GM21423 (cell line): Measurements from ENCODE around the gene EEPD1.

Source experiments
- ATAC-seq: cut with Tn5 transposase; IDR thresholded peaks from one replicate; pipeline ENCODE4 v1.9.1; 2021; ENCODE audit warnings: mild to moderate bottlenecking, moderate library complexity; ENCODE audit not compliant: unreplicated experiment

EEPD1 gene

GRCh38 chr7:36296284-36296683 is 143.2 kb downstream of the EEPD1 start:
- ATAC-seq: no peak

DNA sequence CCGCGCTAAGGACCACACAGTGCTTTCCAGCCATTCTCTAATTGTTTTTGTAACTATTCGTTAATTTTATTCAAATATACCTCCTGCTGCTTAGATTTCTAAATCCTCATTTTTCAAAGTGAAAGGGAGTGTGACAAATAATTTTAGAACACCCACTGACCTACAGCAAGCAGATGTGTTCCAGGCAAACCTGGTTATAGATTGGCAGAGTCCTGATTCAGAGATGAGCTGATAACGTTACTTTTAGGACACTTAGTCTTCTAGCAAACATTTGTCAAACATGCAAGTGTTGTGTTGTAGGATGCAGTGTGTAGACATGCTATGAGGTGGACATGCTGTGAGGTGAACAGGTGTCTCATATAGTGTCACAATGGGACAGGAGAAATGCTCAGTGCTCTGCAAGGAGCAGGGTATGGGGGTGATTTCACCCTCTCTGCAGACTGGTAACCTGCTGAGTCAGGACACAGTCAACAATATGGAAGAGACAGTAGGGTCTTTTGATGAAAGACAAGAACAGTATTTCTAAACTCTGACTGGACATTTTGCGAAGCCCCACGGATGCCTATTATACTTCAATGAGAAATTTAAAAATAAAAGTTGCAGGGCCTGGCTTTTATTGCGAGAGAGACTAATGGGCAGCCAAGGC is 144.4 kb downstream of the EEPD1 start:
- ATAC-seq: no peak

- ATAC-seq: no peak
Measured at GRCh38 chr7:36298106-36298505, 145.1 kb downstream of the EEPD1 start.

DNA sequence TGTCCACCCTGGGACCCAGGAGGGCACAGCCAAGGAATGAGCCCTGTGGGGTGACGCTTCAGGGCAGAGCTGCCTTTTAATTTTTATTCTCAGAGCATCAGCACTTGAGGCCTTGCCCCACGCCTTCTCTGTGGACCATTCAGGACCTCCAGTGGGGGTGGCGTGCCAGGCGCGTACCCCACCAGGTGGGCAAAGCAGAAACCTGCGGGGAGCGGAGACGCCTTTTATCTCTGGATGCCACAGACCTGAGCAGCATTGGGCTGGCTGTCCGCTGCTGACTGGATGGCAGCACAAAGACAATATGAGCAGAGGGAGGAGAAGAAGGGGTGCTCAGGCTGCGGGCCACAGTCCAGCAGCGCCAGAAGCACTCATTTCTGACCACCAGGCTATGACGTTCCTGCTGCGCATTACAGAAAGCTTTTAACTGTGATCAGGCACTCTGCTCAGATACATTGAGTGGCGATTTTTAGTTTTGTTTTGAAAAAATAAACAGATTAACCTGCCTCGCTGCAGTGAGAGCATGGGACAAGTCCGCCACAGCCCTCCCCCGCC is 146.2 kb downstream of the EEPD1 start:
- ATAC-seq: no peak

- ATAC-seq: no peak
Measured at GRCh38 chr7:36299823-36300341, 146.8 kb downstream of the EEPD1 start.

- ATAC-seq: no peak
Measured at GRCh38 chr7:36300696-36301350, 147.8 kb downstream of the EEPD1 start.

GRCh38 chr7:36301914-36302771 is 149.1 kb downstream of the EEPD1 start:
- no peak for ATAC-seq

- no peak for ATAC-seq
Measured at GRCh38 chr7:36303202-36304098, 150.4 kb downstream of the EEPD1 start.

- ATAC-seq: no peak
Measured at GRCh38 chr7:36304099-36304425, 151.0 kb downstream of the EEPD1 start.

DNA sequence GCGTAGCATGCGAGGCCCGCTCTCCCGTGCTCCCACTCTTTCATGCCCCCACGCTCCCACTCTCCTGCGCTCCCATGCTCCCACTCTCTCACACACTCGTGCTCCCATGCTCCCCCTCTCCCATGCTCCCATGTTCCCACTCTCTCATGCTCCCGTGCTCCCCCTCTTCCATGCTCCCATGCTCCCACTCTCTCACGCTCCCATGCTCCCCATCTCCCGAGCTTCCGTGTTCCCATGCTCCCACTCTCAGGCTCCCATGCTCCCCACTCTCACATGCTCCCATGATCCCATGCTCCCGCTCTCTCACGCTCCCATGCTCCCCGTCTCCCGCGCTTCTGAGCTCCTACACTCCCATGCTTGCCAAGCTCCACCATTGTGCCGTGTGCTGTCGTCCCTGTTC is 152.2 kb downstream of the EEPD1 start:
- ATAC-seq: no peak

GRCh38 chr7:36305648-36306047 is 152.6 kb downstream of the EEPD1 start:
- no peak for ATAC-seq

DNA sequence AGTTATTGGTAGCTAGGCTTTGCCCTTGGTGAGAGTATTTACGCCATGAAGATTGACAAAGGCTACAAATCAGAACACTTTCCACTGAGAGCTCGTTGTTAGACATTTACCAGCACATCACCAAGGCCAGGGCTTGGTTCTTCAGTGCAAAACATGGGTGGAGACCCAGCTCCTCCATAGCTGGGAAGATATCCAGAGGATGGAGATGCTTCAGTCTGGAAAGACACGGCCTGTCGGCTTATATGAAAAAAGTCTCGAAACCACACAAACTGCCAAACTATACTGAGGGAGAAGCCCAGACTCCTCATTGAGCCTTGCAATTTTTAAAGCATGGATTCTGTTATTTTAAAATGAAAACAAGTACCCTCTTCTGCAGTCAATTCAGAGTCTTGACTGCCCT is 153.2 kb downstream of the EEPD1 start:
- no peak for ATAC-seq

GRCh38 chr7:36306722-36307121 is 153.7 kb downstream of the EEPD1 start:
- ATAC-seq: no peak

GRCh38 chr7:36308031-36308430 is 155.0 kb downstream of the EEPD1 start:
- no peak for ATAC-seq

- ATAC-seq: no peak
Measured at GRCh38 chr7:36309301-36309700, 156.2 kb downstream of the EEPD1 start.

- ATAC-seq: no peak
Measured at GRCh38 chr7:36309716-36310115, 156.7 kb downstream of the EEPD1 start.

GRCh38 chr7:36310897-36311296 is 157.8 kb downstream of the EEPD1 start:
- no peak for ATAC-seq

GRCh38 chr7:36311539-36311938 is 158.5 kb downstream of the EEPD1 start:
- no peak for ATAC-seq

- ATAC-seq: no peak
Measured at GRCh38 chr7:36312064-36312914, 159.2 kb downstream of the EEPD1 start.

DNA sequence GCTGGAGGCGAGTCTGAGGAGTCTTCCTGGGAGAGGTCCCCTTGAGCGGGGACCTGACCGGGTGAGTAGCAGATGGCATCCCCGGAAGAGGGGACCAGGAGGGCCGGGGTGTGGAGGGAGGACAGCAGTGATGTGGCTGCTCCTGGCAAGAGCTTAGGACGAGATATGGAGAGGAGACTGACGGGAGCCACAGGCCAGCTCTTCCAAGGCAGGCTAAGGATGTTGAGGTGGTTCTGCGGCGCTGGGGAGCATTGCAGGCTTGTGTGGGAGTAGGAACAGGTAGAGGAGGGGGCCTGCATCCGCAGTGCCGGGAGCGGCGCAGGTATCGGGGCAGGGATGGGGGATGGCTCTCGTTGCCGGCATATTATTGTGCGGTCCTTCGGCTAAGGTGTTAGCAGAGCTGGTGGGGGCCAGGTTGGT is 159.9 kb downstream of the EEPD1 start:
- no peak for ATAC-seq
